Mesothelial cell of epicardium (in vitro differentiated cells): Measurements from ENCODE around the gene TBC1D19. TPM values are rescaled to one million over a fixed set of nuclear protein-coding genes. Genes with fewer than 3 reads are reported as not detected.

Experiments used
- DNase-seq, 2 experiments: peaks; one replicate each; pipeline ENCODE4 v3.0.0; 2021; ENCODE audit warnings: low spot score in 2 of 2; ENCODE audit not compliant: unreplicated experiment in 2 of 2
- H3K27ac Mint-ChIP-seq: 2 replicates; pipeline ENCODE4 v1.8.0; 2021; ENCODE audit warnings: mixed read lengths
- H3K27me3 Mint-ChIP-seq: 2 replicates; pipeline ENCODE4 v1.8.0; 2021; ENCODE audit warnings: low read depth, mixed read lengths
- H3K36me3 Mint-ChIP-seq: 2 replicates; pipeline ENCODE4 v1.8.0; 2021; ENCODE audit warnings: mixed read lengths
- H3K4me1 Mint-ChIP-seq: 2 replicates; pipeline ENCODE4 v1.8.0; 2021; ENCODE audit warnings: mixed read lengths
- H3K4me3 Mint-ChIP-seq: 2 replicates; pipeline ENCODE4 v1.8.0; 2021; ENCODE audit warnings: mild to moderate bottlenecking, moderate library complexity, mixed read lengths
- H3K9me3 Mint-ChIP-seq: 2 replicates; pipeline ENCODE4 v1.8.0; 2021; ENCODE audit warnings: mixed read lengths
- CTCF ChIP-seq: fragments of 200-600 bp; sonication (generic); IDR thresholded peaks from one replicate; pipeline ENCODE4 v1.5.0; 2021; ENCODE audit warnings: antibody characterized with exemption; ENCODE audit not compliant: unreplicated experiment
- total RNA-seq: library from RNA; stranded (reverse); gene quantifications from 3 replicates; pipeline ENCODE4 v1.2.1, GENCODE V29; 2021

Gene TBC1D19
- total RNA-seq, 1 donor from 2014 or later, result 15.7 TPM

DNA sequence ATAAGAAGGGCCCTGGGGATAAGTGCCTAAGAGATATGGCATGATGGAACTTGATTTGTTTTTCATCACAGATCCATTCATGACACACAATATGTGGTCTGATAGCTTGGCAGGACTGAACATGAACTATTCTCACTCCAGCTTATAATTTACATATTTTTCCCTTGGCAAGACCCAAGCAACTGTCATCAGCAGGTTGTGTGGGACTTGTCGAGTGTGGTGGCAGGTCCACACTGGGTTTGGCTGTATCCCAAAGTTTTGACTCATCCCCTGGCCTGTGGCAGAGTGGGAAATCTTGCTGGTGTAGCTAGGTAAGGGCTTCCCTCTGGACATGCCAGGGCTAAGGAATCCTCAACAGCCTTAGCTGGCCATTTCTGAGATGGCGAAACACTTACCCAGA, 195.8 kb downstream of the TBC1D19 start:
- Mint-ChIP-seq H3K36me3 (peaks cover 14% of the 10 kb centered on the region), H3K27ac (peak overlapping the region; percentile 59), H3K4me3 (no peak overlapping the region), H3K27me3 (no peaks in the 10 kb centered on the region), H3K9me3 (no peaks in the 10 kb centered on the region), H3K4me1 (peaks cover 25% of the 10 kb centered on the region)
- no peak for TF ChIP-seq CTCF
- no peak for DNase-seq

DNA sequence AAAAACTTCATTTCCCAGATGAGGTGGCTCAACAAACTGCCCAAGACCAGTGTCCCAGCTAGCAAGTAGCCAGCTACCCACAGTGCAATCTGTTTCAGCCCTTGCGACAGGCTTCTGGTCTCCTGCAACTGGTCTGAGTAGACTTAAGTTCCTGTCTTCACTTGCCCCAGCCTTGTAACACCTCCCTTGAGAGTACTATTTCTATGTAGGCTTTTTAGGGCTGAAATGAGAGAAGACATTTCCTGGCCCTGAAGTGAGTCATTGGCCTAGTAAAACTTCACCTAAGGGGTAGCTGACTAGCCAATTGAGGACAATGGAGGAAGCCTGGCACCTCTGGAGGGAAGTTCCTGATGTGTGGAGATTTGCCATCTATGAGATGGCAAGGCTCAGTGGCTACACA, 196.7 kb downstream of the TBC1D19 start:
- Mint-ChIP-seq H3K36me3 (peaks cover 9% of the 10 kb centered on the region), H3K4me1 (peaks cover 25% of the 10 kb centered on the region), H3K9me3 (no peaks in the 10 kb centered on the region), H3K27me3 (no peaks in the 10 kb centered on the region), H3K4me3 (no peak overlapping the region), H3K27ac (no peak overlapping the region)
- no peak for TF ChIP-seq CTCF
- no peak for DNase-seq

DNA sequence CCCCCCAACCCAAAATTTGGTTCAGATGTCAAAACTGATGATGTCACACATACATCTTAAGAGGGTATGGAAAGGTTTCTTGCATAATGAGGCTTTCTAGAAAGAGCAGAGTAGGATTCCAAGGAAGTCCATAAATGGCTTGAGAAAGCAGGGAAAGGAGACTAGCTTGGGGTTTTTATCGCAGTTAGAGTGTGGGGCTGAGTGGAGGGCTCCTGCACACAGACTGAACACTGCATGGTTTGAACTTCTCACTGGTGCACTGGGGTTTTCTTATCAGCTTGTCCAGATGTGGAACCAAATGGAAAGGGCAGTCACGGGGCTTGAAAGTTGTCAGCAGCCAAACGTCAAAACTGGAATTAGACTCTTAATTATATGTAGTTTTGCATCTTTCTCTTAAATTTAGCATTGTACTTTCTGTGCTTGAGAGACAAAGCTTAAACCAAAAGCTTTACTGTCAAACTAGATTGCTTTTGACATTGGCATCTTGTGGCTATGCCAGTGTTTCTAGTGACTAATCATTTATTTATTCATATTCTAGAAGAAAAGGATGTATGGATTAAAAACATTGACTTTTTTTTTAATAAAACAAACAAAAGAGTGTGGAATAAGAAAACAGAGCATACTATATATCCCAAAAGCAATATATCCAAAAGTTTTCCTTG, 198.4 kb downstream of the TBC1D19 start:
- TF ChIP-seq CTCF, result no peak
- Mint-ChIP-seq H3K36me3 (peaks cover 1% of the 10 kb centered on the region), H3K27me3 (no peaks in the 10 kb centered on the region), H3K27ac (peak overlapping the region; percentile 88), H3K4me3 (no peak overlapping the region), H3K9me3 (no peaks in the 10 kb centered on the region), H3K4me1 (peaks cover 29% of the 10 kb centered on the region)
- no peak for DNase-seq

DNA sequence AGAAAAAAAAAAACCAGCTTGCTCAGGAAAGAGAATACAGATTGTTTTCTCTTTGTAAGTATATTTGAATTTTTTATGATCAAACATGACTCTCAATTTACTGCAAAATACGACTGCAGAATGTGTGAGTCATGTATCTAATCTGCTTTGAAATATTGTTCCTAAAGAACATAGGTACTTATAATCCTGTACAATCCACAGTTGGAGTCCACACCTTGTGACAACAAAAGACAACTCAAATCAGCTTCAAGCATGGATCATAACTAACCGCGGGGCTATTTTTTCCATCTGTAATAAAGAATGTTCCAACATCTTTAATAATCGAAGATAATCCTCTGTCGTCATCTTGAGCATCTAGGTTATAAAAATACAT, 198.9 kb downstream of the TBC1D19 start:
- Mint-ChIP-seq H3K27me3 (no peaks in the 10 kb centered on the region), H3K36me3 (peaks cover 1% of the 10 kb centered on the region), H3K27ac (no peak overlapping the region), H3K4me1 (peaks cover 34% of the 10 kb centered on the region), H3K4me3 (no peak overlapping the region), H3K9me3 (no peaks in the 10 kb centered on the region)
- no peak for TF ChIP-seq CTCF
- DNase-seq, result no peak

DNA sequence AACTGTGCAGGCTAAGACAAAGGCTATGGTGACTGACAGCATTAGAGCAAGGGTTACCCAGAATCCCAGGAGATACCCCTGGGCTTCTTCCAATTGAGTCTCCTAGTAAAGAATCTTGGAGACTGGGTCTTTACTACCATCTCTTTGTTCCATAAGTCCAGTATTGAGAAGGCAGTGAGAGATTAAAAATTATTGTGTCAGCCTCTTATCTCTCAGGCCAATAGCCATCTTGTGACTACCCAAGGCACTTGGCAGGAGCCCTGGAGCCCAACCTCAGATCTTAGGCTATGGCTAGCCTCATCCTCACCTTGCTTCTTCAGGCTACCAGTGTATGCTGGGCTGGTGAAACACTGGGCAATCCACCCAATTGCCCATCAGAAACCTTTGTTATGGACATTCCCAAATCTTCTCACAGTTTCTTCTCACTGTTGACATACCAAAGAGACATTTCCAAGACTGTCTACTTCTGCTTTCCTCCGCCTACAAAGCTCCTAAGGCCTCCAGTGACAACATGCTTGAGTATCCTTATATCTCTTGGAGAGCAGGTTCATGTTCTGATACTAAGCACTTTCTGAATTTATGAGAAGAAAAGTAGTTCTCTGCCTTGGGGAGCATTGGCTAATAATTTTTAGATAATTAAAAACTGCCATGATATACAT, 200.5 kb downstream of the TBC1D19 start:
- no peak for DNase-seq
- Mint-ChIP-seq H3K9me3 (peaks cover 3% of the 10 kb centered on the region), H3K27ac (no peak overlapping the region), H3K4me1 (peaks cover 43% of the 10 kb centered on the region), H3K4me3 (no peak overlapping the region), H3K27me3 (no peaks in the 10 kb centered on the region), H3K36me3 (no peaks in the 10 kb centered on the region)
- no peak for TF ChIP-seq CTCF
